Nucleus accumbens (tissue), 56 donors: ENCODE measurements around the gene PSG11.
"Not testable (repeated sequence)": the region's sequence is repeated elsewhere in the genome, so short reads cannot be mapped to it uniquely, and the experiment has no call there.

ENCODE experiments used
- DNase-seq, 56 donors: peaks; one replicate each; lab custom pipeline; 2025; lab: John Stamatoyannopoulos, UW

The PSG11 gene

DNA sequence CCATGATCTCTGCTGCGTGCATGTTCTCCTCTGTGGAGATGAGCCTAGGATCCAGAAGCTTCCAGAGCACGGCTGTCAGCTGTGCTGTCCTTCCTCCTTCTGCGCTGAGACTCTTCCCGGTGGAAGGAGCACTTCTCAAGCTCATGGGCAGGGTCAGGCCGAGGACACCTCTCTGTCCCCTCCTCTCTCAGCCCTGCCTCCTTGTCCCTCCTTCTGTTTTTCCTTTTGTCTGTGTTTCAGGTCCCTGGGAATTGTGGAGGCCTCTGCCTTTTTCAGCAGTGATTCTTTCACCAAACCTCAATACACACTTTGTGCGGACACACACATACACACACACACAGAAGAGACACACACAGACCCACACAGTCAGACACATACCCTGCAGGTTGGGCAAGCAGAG lies at the start of gene PSG11:
PSG11 (minus strand) TSS at position 101 of the 400 bp plus-strand sequence; CDS start at position 4, 97 bp downstream.
- DNase-seq: not testable (repeated sequence)

DNA sequence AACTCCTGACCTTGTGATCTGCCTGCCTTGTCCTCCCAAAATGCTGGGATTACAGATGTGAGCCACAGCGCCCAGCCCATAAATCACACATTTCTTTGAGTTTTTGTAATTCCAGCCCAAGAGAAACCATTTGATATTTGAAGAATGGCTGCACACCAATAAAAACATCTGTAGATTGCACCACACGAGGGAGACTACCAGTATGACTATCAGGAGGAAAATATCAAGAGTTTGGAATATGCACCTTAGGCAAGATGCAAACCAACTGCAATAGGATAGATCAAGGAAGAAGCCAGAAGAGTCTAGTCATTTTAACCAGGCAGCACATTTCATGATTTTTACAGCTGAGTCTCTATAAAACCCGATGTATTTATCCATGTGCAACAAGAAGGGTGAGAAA lies 36.1 kb upstream of the PSG11 start:
- DNase-seq: not testable (repeated sequence)

- DNase-seq: not testable (repeated sequence)
Measured at GRCh38 chr19:43061326-43061725, 35.1 kb upstream of the PSG11 start.

DNA sequence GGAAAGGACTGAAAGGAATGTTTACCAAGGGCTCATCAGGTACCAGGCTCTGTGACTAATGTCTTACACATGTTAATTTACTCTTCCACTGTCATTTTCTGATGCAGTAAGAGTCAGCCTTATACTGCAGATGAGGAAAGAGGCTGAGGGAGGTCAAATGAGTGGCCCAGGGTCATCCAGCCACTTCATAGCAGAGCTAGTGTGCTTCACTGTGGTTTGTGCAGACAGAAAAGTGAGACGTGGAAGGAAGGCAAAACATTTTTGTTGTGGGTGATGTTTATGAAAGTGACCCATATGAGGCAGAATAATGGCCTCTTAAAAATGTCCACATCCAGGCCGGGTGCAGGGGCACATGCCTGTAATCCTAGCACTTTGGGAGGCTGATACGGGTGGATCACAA lies 34.0 kb upstream of the PSG11 start:
- DNase-seq: not testable (repeated sequence)

DNA sequence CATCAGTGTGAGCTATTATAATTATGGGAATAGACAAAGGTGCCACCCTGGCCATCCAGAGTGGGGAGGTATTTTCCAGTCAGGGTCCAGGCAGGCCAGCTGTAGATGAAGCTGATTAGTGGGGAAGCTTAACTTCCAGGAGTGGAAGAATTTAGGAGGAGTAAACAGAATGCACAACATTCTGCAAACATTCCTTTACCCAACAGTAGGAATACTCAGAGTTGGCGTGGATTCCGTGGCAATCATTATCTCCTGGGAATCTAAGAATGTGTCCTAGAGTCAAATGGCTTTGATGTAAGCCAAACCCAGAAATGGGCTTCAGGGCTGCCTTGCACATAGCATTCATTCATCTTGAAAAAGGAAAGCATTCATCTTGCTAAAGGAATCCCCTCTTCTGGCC lies 33.2 kb upstream of the PSG11 start:
- not testable (repeated sequence) for DNase-seq

GRCh38 chr19:43058440-43058839 lies 32.2 kb upstream of the PSG11 start:
- not testable (repeated sequence) for DNase-seq

DNA sequence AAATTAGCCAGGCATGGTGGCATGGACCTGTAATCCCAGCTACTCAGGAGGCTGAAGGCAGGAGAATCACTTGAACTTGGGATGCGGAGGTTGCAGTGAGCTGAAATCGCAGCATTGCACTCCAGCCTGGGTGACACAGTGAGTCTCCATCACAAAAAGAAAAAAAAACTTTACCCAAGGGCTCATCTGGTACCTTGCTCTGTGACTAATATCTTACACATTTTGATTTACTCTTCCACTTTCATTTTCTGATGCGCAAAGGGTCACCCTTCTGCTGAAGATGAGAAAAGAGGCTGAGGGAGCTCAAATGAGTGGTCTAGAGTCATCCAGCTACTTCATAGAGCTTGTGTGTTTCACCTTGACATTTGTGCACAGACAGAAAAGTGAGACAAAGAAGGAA lies 21.7 kb upstream of the PSG11 start:
- DNase-seq: not testable (repeated sequence)

DNA sequence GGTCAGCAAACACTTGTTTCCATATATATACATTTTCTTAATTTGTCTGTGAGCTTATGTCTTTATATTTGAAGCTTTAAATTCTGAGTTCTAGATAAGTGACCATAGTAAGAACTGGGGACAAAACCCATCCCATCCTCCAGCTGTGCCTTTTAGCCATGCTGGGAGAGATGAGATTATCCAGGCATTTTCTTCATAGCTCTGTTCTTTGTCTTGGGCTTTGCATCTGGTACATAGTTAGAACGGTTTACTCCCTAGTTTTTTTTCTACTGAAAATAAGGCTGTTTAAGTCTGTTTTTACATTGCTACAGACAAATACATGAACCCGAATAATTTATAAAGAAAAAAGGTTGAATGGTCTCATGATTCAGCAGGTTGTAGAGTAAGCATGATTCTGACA lies 20.3 kb upstream of the PSG11 start:
- DNase-seq: not testable (repeated sequence)

- not testable (repeated sequence) for DNase-seq
Measured at GRCh38 chr19:43043492-43044180, 17.4 kb upstream of the PSG11 start.

DNA sequence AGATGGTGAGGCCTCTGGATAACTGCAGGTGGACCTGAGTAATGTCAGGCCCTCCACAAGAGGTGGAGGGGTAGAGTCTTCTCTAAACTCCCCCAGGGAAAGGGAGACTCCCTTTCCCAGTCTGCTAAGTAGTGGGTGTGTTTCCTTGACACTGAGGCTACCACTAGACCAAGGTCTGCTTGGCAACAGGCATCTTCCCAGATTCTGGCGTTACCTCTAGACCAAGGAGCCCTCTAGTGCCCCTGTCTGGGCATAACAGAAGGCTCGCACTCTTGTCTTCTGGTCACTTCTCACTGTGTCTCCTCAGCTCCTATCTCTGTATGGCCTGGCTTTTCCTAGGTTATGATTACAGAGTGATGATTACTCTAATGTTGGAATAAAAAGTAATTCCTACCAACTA lies 5.4 kb upstream of the PSG11 start:
- DNase-seq: not testable (repeated sequence)

DNA sequence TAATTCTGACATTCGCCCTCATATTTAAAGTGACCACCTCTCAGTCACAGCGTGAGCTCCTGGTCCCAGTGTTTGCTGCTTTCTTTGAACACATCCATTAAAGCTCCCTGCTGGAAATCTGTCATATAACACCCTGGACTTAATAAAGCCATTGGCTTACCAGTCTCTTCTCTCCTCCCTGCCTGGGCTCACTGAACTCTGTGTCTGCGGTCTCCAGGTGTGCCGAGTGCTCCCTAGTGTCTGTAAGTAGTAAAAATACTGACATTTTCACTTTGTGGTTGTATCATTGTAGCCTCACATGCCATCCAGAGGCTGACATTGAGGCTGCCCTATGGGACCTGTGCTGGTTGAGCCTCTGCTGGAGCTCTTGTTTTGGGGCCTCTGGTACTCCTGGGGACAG lies 2.6 kb upstream of the PSG11 start:
- no peak for DNase-seq

GRCh38 chr19:43027985-43028384 lies 1.7 kb upstream of the PSG11 start:
- not testable (repeated sequence) for DNase-seq

DNA sequence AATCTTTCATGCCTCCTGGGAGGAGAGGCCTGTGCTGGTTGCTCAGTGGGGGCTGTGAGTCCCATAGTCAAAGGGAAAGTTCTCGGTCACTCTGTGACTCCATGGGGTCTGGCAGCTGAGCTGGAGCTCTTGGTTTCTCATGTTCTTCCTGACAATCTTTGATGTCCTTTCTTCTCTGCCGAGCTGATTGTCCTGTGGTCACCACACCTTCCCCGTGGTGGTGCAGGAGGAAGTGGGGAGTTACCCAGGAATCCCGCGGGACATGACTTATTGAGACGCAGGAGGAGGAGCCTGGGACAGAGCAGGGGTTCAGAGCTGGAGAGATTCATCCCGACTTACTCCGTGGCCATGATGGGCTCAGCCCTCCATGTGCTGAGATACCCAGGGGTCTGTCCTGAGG lies 792 bp upstream of the PSG11 start:
- DNase-seq: not testable (repeated sequence)

- not testable (repeated sequence) for DNase-seq
Measured at GRCh38 chr19:43022098-43022497, 4.2 kb downstream of the PSG11 start.

GRCh38 chr19:43021629-43022028 lies 4.6 kb downstream of the PSG11 start:
- DNase-seq: not testable (repeated sequence)

- DNase-seq: peak in 6 of 56 donors; percentile 0 to 8 (median 1)
Measured at GRCh38 chr19:43019588-43019987, 6.7 kb downstream of the PSG11 start.

GRCh38 chr19:43005841-43006240 lies 20.4 kb downstream of the PSG11 start:
- not testable (repeated sequence) for DNase-seq

- not testable (repeated sequence) for DNase-seq
Measured at GRCh38 chr19:43004846-43005245, 21.4 kb downstream of the PSG11 start.

GRCh38 chr19:43003634-43004033 lies 22.6 kb downstream of the PSG11 start:
- not testable (repeated sequence) for DNase-seq

- not testable (repeated sequence) for DNase-seq
Measured at GRCh38 chr19:43002948-43003347, 23.3 kb downstream of the PSG11 start.

DNA sequence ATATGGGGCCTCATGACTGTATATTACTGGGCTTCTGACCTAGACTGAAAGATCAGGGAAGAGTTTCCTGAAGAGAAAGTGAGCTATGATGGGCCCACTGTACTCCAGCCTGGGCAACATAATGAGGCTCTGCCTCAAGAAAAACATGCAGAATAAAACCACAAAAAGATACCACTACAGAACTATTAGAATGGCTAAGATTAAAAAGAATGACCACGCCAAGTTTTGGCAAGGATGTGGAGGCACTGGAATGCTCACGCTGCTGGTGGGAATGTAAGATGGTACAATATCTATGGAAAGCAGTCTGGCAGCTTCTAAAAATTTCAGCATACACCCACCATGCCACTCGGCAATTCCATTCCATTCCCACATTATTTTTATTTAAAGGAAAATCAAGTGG lies 30.1 kb downstream of the PSG11 start:
- not testable (repeated sequence) for DNase-seq

GRCh38 chr19:42992029-42992604 lies 34.2 kb downstream of the PSG11 start:
- DNase-seq: not testable (repeated sequence)
